HFFc6 (cell line): ENCODE measurements around the gene PPP1R1A. TPM values are rescaled to one million over a fixed set of nuclear protein-coding genes. Genes with fewer than 3 reads are reported as not detected.

Source experiments
- DNase-seq: peaks from one replicate; pipeline ENCODE4 v3.0.0-alpha.2; 2018
- H3K27ac Mint-ChIP-seq: 2 replicates; pipeline ENCODE4 v1.8.0; 2020; ENCODE audit warnings: mild to moderate bottlenecking, mixed read lengths
- H3K27me3 Mint-ChIP-seq: 2 replicates; pipeline ENCODE4 v1.8.0; 2021; ENCODE audit warnings: mild to moderate bottlenecking, moderate library complexity, mixed read lengths; ENCODE audit not compliant: insufficient read depth
- H3K36me3 Mint-ChIP-seq: 2 replicates; pipeline ENCODE4 v1.8.0; 2021; ENCODE audit warnings: low read depth, mixed read lengths
- H3K4me1 Mint-ChIP-seq: 2 replicates; pipeline ENCODE4 v1.8.0; 2020; ENCODE audit warnings: low read depth, mixed read lengths
- H3K4me3 Mint-ChIP-seq: 2 replicates; pipeline ENCODE4 v1.8.0; 2020; ENCODE audit warnings: mild to moderate bottlenecking, moderate library complexity, mixed read lengths
- H3K9me3 Mint-ChIP-seq: 2 replicates; pipeline ENCODE4 v1.8.0; 2020; ENCODE audit warnings: mild to moderate bottlenecking, mixed read lengths
- CTCF ChIP-seq: fragments of 200-600 bp; sonication (generic); IDR thresholded peaks from 2 replicates; pipeline ENCODE4 v1.5.0; 2021; ENCODE audit warnings: antibody characterized with exemption, mild to moderate bottlenecking
- total RNA-seq, 6 experiments: library from RNA; stranded (reverse); fragmentation: NEBNext Ultra II Directional; extraction: Animal tissue kit (Norgen Biotek cat#: 25700); gene quantifications; 2 replicates in 1 of 6; 3 replicates in 5 of 6; pipeline ENCODE4 v1.2.3, GENCODE V29; 2021

The PPP1R1A gene
- total RNA-seq, 6 experiments from 2014 or later: not detected

GRCh38 chr12:54628186-54628846 is 39.9 kb upstream of the PPP1R1A start:
- Mint-ChIP-seq H3K36me3 (no peaks in the 10 kb centered on the region), H3K4me3 (no peak overlapping the region), H3K27ac (no peak overlapping the region), H3K27me3 (peaks cover 7% of the 10 kb centered on the region), H3K9me3 (peaks cover 7% of the 10 kb centered on the region), H3K4me1 (no peaks in the 10 kb centered on the region)
- no peak for TF ChIP-seq CTCF
- DNase-seq: no peak

GRCh38 chr12:54627304-54627703 is 38.8 kb upstream of the PPP1R1A start:
- H3K36me3 Mint-ChIP-seq: no peaks in the 10 kb centered on the region
- H3K27me3 Mint-ChIP-seq: peaks cover 8% of the 10 kb centered on the region; the same call in 1 of the 2 replicates
- no peak overlapping the region for H3K27ac Mint-ChIP-seq

GRCh38 chr12:54625598-54625997 is 37.1 kb upstream of the PPP1R1A start:
- DNase-seq: no peak
- Mint-ChIP-seq H3K9me3 (peaks cover 7% of the 10 kb centered on the region), H3K4me3 (no peak overlapping the region), H3K27ac (no peak overlapping the region), H3K36me3 (no peaks in the 10 kb centered on the region), H3K27me3 (peaks cover 8% of the 10 kb centered on the region; the same call in 1 of the 2 replicates), H3K4me1 (no peaks in the 10 kb centered on the region)
- no peak for TF ChIP-seq CTCF

More at GRCh38 chr12:54627304-54627703, 38.8 kb upstream of the PPP1R1A start:
- Mint-ChIP-seq H3K4me1 (no peaks in the 10 kb centered on the region), H3K9me3 (peaks cover 7% of the 10 kb centered on the region), H3K4me3 (no peak overlapping the region)
- TF ChIP-seq CTCF: no peak
- DNase-seq: no peak

GRCh38 chr12:54624315-54625279 is 36.1 kb upstream of the PPP1R1A start:
- Mint-ChIP-seq H3K9me3 (peaks cover 7% of the 10 kb centered on the region), H3K27me3 (peaks cover 8% of the 10 kb centered on the region; the same call in 1 of the 2 replicates), H3K4me3 (no peak overlapping the region), H3K4me1 (no peaks in the 10 kb centered on the region), H3K27ac (no peak overlapping the region), H3K36me3 (no peaks in the 10 kb centered on the region)
- TF ChIP-seq CTCF: no peak
- no peak for DNase-seq

- H3K27ac Mint-ChIP-seq: no peak overlapping the region
- no peaks in the 10 kb centered on the region for H3K36me3 Mint-ChIP-seq
- DNase-seq: peak; percentile 10
These were observed 34.2 kb upstream of the PPP1R1A start for GRCh38 chr12:54622463-54623183.

More at GRCh38 chr12:54622463-54623183, 34.2 kb upstream of the PPP1R1A start:
- Mint-ChIP-seq H3K4me1 (no peaks in the 10 kb centered on the region), H3K27me3 (peaks cover 5% of the 10 kb centered on the region; the same call in 1 of the 2 replicates), H3K9me3 (peaks cover 7% of the 10 kb centered on the region), H3K4me3 (no peak overlapping the region)
- TF ChIP-seq CTCF: peak; percentile 71
